Measurements from ENCODE around the gene CSE1L. TPM values are rescaled to one million over a fixed set of nuclear protein-coding genes. Genes with fewer than 3 reads are reported as not detected.

Gene CSE1L
- total RNA-seq, 1 donor from 2014 or later: 40.7 TPM

DNA sequence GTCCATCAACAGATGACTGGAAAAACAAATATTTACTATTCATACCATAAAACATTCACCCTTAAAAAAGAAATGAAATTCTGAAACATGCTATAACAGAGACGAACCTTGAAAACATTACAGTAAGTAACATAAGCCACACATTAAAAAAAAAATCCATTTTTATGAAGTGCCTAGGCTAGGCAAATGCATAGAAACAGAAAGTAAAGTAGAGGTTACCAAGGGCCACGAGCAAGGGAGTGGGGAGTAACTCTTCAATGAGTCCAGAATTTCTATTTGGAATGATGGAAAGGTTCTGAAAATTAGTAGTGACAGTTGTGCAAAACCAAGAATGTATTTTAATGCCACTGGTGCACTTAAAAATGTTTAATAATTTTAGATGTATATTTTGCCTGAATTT is 94.3 kb downstream of the CSE1L start:
- Mint-ChIP-seq H3K27ac (ENCODE audit: unreplicated experiment) (no peak overlapping the region), H3K4me1 (ENCODE audit: low read depth) (peaks cover 3% of the 10 kb centered on the region), H3K36me3 (ENCODE audit: low read depth) (peaks cover 3% of the 10 kb centered on the region), H3K9me3 (ENCODE audit: low read depth) (no peaks in the 10 kb centered on the region), H3K4me3 (ENCODE audit: unreplicated experiment) (no peak overlapping the region), H3K27me3 (ENCODE audit: low read depth) (no peaks in the 10 kb centered on the region)
- DNase-seq (ENCODE audit: low spot score): no peak
- TF ChIP-seq, protein P1, sequence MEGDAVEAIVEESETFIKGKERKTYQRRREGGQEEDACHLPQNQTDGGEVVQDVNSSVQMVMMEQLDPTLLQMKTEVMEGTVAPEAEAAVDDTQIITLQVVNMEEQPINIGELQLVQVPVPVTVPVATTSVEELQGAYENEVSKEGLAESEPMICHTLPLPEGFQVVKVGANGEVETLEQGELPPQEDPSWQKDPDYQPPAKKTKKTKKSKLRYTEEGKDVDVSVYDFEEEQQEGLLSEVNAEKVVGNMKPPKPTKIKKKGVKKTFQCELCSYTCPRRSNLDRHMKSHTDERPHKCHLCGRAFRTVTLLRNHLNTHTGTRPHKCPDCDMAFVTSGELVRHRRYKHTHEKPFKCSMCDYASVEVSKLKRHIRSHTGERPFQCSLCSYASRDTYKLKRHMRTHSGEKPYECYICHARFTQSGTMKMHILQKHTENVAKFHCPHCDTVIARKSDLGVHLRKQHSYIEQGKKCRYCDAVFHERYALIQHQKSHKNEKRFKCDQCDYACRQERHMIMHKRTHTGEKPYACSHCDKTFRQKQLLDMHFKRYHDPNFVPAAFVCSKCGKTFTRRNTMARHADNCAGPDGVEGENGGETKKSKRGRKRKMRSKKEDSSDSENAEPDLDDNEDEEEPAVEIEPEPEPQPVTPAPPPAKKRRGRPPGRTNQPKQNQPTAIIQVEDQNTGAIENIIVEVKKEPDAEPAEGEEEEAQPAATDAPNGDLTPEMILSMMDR (IDR thresholded peaks at IDR 0.05): no peak

DNA sequence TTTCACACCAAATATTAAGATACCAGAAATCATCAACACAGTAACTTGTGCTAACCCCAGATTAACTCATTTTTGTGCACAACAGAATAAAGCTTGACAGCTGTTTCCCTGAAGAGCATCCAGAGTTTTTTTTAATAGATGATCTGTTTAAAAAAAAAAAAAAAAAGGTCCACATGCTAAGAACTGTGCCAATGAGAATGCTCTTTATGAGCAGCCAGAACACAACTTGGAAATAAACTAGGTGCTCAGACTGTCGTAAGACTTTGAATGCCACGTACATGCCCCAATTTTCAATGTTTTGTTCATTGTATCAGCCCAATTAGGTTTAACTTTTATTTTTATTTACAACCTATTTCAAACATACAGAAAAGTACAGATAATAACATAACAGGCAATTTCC is 94.7 kb downstream of the CSE1L start:
- no peak overlapping the region for H3K27ac Mint-ChIP-seq (ENCODE audit: unreplicated experiment)
- H3K36me3 Mint-ChIP-seq (ENCODE audit: low read depth): peaks cover 3% of the 10 kb centered on the region
- no peak overlapping the region for H3K4me3 Mint-ChIP-seq (ENCODE audit: unreplicated experiment)
- no peaks in the 10 kb centered on the region for H3K27me3 Mint-ChIP-seq (ENCODE audit: low read depth)
- DNase-seq (ENCODE audit: low spot score): no peak
- H3K4me1 Mint-ChIP-seq (ENCODE audit: low read depth): peaks cover 3% of the 10 kb centered on the region
- TF ChIP-seq, protein P1 (IDR thresholded peaks at IDR 0.05): no peak
- H3K9me3 Mint-ChIP-seq (ENCODE audit: low read depth): no peaks in the 10 kb centered on the region

Other genes with a start within 250 kb of the CSE1L start
- 3.0 to 5.0 TPM (median 3.3 TPM) in 3 replicates for gene PREX1, start 218.3 kb upstream of the CSE1L start, total RNA-seq
- gene ARFGEF2, start 124.6 kb upstream of the CSE1L start, total RNA-seq: 29.2 to 31.8 TPM (median 30.0 TPM) in 3 replicates
- 76.8 to 77.6 TPM (median 77.2 TPM) in 3 replicates for gene STAU1, start 142.0 kb downstream of the CSE1L start, total RNA-seq
- gene DDX27, start 173.1 kb downstream of the CSE1L start, total RNA-seq: 23.3 to 25.9 TPM (median 23.7 TPM) in 3 replicates
- gene ZNFX1, start 231.7 kb downstream of the CSE1L start, total RNA-seq: 36.0 to 38.7 TPM (median 36.4 TPM) in 3 replicates

All from chondrocyte (in vitro differentiated cells).